Loucy (cell line): ENCODE measurements around the gene EDC3.

Source experiments
- H2AFZ ChIP-seq: fragments of 200-600 bp; sonication (generic); 2 replicates; pipeline ENCODE4 v1.6.0; 2016; ENCODE audit warnings: antibody characterized with exemption, mild to moderate bottlenecking, low read length, moderate library complexity
- H3F3A ChIP-seq: fragments of 200-600 bp; 2 replicates; pipeline ENCODE4 v1.6.0; 2016; ENCODE audit warnings: antibody characterized with exemption, low read depth, mild to moderate bottlenecking
- H3K27me3 ChIP-seq: fragments of 200-600 bp; sonication (generic); 2 replicates; pipeline ENCODE4 v1.6.1; 2014; ENCODE audit warnings: low read length, mild to moderate bottlenecking; ENCODE audit not compliant: insufficient read depth, poor library complexity, severe bottlenecking
- H3K36me3 ChIP-seq: fragments of 200-600 bp; sonication (generic); 2 replicates; pipeline ENCODE4 v1.6.1; 2016; ENCODE audit warnings: low read length; ENCODE audit not compliant: insufficient read depth
- H3K4me1 ChIP-seq: fragments of 200-600 bp; sonication (generic); 2 replicates; pipeline ENCODE4 v1.5.1; 2014; ENCODE audit warnings: low read length, mild to moderate bottlenecking; ENCODE audit not compliant: insufficient read depth, poor library complexity, severe bottlenecking
- H3K4me2 ChIP-seq: fragments of 200-600 bp; sonication (generic); 2 replicates; pipeline ENCODE4 v1.6.0; 2014; ENCODE audit warnings: antibody characterized with exemption, low read length, low read depth, mild to moderate bottlenecking; ENCODE audit not compliant: poor library complexity, severe bottlenecking
- H3K4me3 ChIP-seq: fragments of 200-600 bp; sonication (generic); 2 replicates; pipeline ENCODE4 v1.5.1; 2014; ENCODE audit warnings: low read length, mild to moderate bottlenecking, mixed read lengths; ENCODE audit not compliant: poor library complexity, severe bottlenecking
- H3K79me2 ChIP-seq: fragments of 200-600 bp; sonication (generic); 2 replicates; pipeline ENCODE4 v1.6.1; 2014; ENCODE audit warnings: low read length; ENCODE audit not compliant: insufficient read depth
- H3K9ac ChIP-seq: fragments of 200-600 bp; sonication (generic); 2 replicates; pipeline ENCODE4 v1.6.0; 2014; ENCODE audit warnings: mild to moderate bottlenecking, low read depth, low read length, moderate library complexity; ENCODE audit not compliant: poor library complexity, severe bottlenecking
- H3K9me2 ChIP-seq: fragments of 200-600 bp; sonication (generic); replicated peaks from 2 replicates; pipeline ENCODE4 v1.6.1; 2016; ENCODE audit warnings: low read depth, low read length, mixed read lengths
- H3K9me3 ChIP-seq: fragments of 200-600 bp; sonication (generic); 2 replicates; pipeline ENCODE4 v1.6.1; 2014; ENCODE audit warnings: mild to moderate bottlenecking, antibody characterized with exemption, low read length, low read depth; ENCODE audit not compliant: insufficient read depth
- H4K20me1 ChIP-seq: fragments of 200-600 bp; sonication (generic); 2 replicates; pipeline ENCODE4 v1.6.0; 2014; ENCODE audit warnings: antibody characterized with exemption, low read length, mild to moderate bottlenecking; ENCODE audit not compliant: insufficient read depth, poor library complexity, severe bottlenecking
- CTCF ChIP-seq: fragments of 200-600 bp; sonication (generic); conservative IDR thresholded peaks from 2 replicates; pipeline ENCODE4 v1.5.1; 2014; ENCODE audit warnings: mild to moderate bottlenecking, antibody characterized with exemption, low read length
- EZH2phosphoT487 ChIP-seq: fragments of 200-600 bp; IDR thresholded peaks from 2 replicates; pipeline ENCODE4 v1.6.1; 2018; ENCODE audit warnings: antibody characterized with exemption, mild to moderate bottlenecking, moderate library complexity, borderline replicate concordance

EDC3 gene

GRCh38 chr15:74657846-74658245 lies 38.0 kb downstream of the EDC3 start:
- Histone ChIP-seq H4K20me1 (no peaks in the 10 kb centered on the region), H3K79me2 (peaks cover 18% of the 10 kb centered on the region; the same call in 1 of the 2 replicates), H3K4me1 (no peaks in the 10 kb centered on the region), H3K9me3 (no peaks in the 10 kb centered on the region), H3K9ac (no peak overlapping the region), H3K4me2 (no peak overlapping the region), H3K4me3 (no peak overlapping the region), H3K27me3 (no peaks in the 10 kb centered on the region), H3K36me3 (peaks cover 20% of the 10 kb centered on the region; the same call in 1 of the 2 replicates), H2AFZ (no peak overlapping the region), H3F3A (no peaks in the 10 kb centered on the region), H3K9me2 (no peaks in the 10 kb centered on the region)
- TF ChIP-seq EZH2phosphoT487 (no peak), CTCF (no peak)

- no peak overlapping the region for H3K4me2 ChIP-seq
- no peaks in the 10 kb centered on the region for H3K27me3 ChIP-seq
- H3K79me2 ChIP-seq: peaks cover 18% of the 10 kb centered on the region; the same call in 1 of the 2 replicates
- H3K9ac ChIP-seq: no peak overlapping the region
- no peak for TF ChIP-seq CTCF
- no peak for TF ChIP-seq EZH2phosphoT487
- H3K4me3 ChIP-seq: no peak overlapping the region
- no peaks in the 10 kb centered on the region for H3K9me3 ChIP-seq
- H3K36me3 ChIP-seq: peaks cover 20% of the 10 kb centered on the region; the same call in 1 of the 2 replicates
- no peaks in the 10 kb centered on the region for H4K20me1 ChIP-seq
- H2AFZ ChIP-seq: no peak overlapping the region
- H3K9me2 ChIP-seq: no peaks in the 10 kb centered on the region
- no peaks in the 10 kb centered on the region for H3K4me1 ChIP-seq
- no peaks in the 10 kb centered on the region for H3F3A ChIP-seq
Measured at GRCh38 chr15:74656935-74657535, 38.8 kb downstream of the EDC3 start.

GRCh38 chr15:74655424-74655823 lies 40.4 kb downstream of the EDC3 start:
- Histone ChIP-seq H3K36me3 (peaks cover 22% of the 10 kb centered on the region; the same call in 1 of the 2 replicates), H3K4me3 (no peak overlapping the region), H4K20me1 (no peaks in the 10 kb centered on the region), H3K27me3 (no peaks in the 10 kb centered on the region), H3K4me2 (no peak overlapping the region), H3K9me2 (no peaks in the 10 kb centered on the region), H2AFZ (no peak overlapping the region), H3F3A (no peaks in the 10 kb centered on the region), H3K79me2 (peaks cover 18% of the 10 kb centered on the region; the same call in 1 of the 2 replicates), H3K9ac (no peak overlapping the region), H3K4me1 (no peaks in the 10 kb centered on the region), H3K9me3 (no peaks in the 10 kb centered on the region)
- no peak for TF ChIP-seq CTCF
- no peak for TF ChIP-seq EZH2phosphoT487
